Activated CD4-positive, alpha-beta T cell treated with anti-CD3 and anti-CD28 coated beads for 36 hours (primary cell): ENCODE measurements around the gene GNPTG. TPM values are rescaled to one million over a fixed set of nuclear protein-coding genes. Genes with fewer than 3 reads are reported as not detected.
A peak's percentile ranks its signal among the peaks of the same experiment; 100 is the strongest.

ENCODE experiments used
- ATAC-seq: fragments of 200-7000 bp; cut with Tn5 transposase; one replicate; pipeline ENCODE4 v1.10.0; 2021; ENCODE audit warnings: mild to moderate bottlenecking, moderate library complexity
- CTCF ChIA-PET: fragments of 350-600 bp; sonication (Branson Sonifier 250); formaldehyde crosslinking; loops from one replicate; lab custom pipeline; 2021; ENCODE audit warnings: antibody characterized with exemption; lab: Charles Lee
- POLR2A ChIA-PET: fragments of 350-600 bp; sonication (Branson Sonifier 250); formaldehyde crosslinking; loops from one replicate; lab custom pipeline; 2021; ENCODE audit warnings: antibody characterized with exemption, inconsistent platforms; lab: Charles Lee
- DNase-seq: peaks from one replicate; pipeline ENCODE4 v3.0.0-alpha.2; 2020
- H3K27ac Mint-ChIP-seq: one replicate; pipeline ENCODE4 v1.8.0; 2021; ENCODE audit warnings: mixed read lengths
- H3K27me3 Mint-ChIP-seq: one replicate; pipeline ENCODE4 v1.8.0; 2021; ENCODE audit warnings: mixed read lengths
- H3K36me3 Mint-ChIP-seq: one replicate; pipeline ENCODE4 v1.8.0; 2021; ENCODE audit warnings: low read depth, mixed read lengths
- H3K4me1 Mint-ChIP-seq: one replicate; pipeline ENCODE4 v1.8.0; 2021; ENCODE audit warnings: mixed read lengths
- H3K4me3 Mint-ChIP-seq: one replicate; pipeline ENCODE4 v1.8.0; 2021; ENCODE audit warnings: mild to moderate bottlenecking, moderate library complexity, mixed read lengths
- H3K9me3 Mint-ChIP-seq: one replicate; pipeline ENCODE4 v1.8.0; 2021; ENCODE audit warnings: low read depth, mixed read lengths
- intact Hi-C, 2 experiments: fragments of 100-400 bp; cut with DNase I in 1 of 2; cut with micrococcal nuclease in 1 of 2; formaldehyde crosslinking; loops; one replicate each; pipeline versions ENCODE4 v1.14.2 to v1.15.1; 2022 to 2024; cut with DNase I, micrococcal nuclease
- total RNA-seq, 2 experiments: library from RNA; stranded (reverse); gene quantifications; one replicate each; pipeline ENCODE4 v1.2.3, GENCODE V29; 2021

The GNPTG gene
- total RNA-seq, 2 experiments from 2014 or later: 16.3 to 17.4 TPM

DNA sequence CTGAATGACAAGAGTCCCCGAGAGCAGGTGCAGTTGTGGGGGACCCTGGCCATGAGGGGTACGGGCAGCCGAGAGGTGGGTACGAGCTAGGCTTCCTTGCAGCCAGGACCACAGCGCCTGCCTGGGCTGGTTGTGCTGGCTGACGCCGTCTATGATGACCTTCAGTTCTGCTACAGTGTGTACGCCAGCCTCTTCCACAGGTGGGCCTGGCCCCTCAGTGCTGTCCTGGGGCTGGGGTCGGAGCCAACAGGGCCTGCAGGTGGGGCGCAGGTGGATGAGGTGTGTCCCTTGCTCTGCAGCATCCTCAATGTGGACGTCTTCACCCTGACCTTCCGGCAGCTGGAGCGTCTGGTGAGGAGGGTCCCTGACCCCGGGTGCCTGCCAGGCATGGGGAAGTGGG, 7.2 kb upstream of the GNPTG start:
- CTCF ChIA-PET: interaction anchor here (1.1 kb wide), 1 partner anchor 16 kb away, joined by 3 read pairs; no protein-coding TSS in a partner anchor
- POLR2A ChIA-PET: no interaction called here
- no peak for DNase-seq
- intact Hi-C loops: loop anchor here in 1 of 2 experiments (10.0 kb wide), 1 partner anchor 600 kb away; the partner anchor contains the start of gene MSRB1
- H3K27ac Mint-ChIP-seq: no peak overlapping the region
- no peak overlapping the region for H3K4me3 Mint-ChIP-seq
- no peak for ATAC-seq
- no peaks in the 10 kb centered on the region for H3K36me3 Mint-ChIP-seq
- peaks cover 17% of the 10 kb centered on the region for H3K4me1 Mint-ChIP-seq
- H3K27me3 Mint-ChIP-seq: no peaks in the 10 kb centered on the region
- no peaks in the 10 kb centered on the region for H3K9me3 Mint-ChIP-seq

DNA sequence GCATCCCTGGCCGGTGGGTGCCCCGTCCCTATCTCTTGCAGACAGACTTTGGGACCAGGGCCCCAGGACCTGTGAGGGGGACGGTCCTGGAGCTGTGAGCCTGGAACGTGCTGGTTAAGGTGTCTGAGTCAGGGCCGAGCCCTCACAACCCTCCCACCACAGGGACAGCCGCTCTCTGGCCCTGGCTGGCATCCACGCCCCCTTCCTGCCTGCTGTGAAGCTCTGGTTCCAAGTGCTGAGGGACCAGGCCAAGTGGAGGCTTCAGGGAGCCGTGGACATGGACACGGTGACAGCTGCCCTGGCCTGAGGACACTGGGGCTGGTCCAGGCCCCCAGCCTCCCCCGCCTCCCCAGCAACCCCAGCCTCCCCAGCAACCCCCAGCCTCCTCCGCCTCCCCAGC, 6.6 kb upstream of the GNPTG start:
- intact Hi-C loops: loop anchor here in 1 of 2 experiments (10.0 kb wide), 1 partner anchor 600 kb away; the partner anchor contains the start of gene MSRB1
- H3K36me3 Mint-ChIP-seq: no peaks in the 10 kb centered on the region
- no peak for ATAC-seq
- POLR2A ChIA-PET: no interaction called here
- CTCF ChIA-PET: interaction anchor here (1.1 kb wide), 1 partner anchor 16 kb away, joined by 3 read pairs; no protein-coding TSS in a partner anchor
- no peaks in the 10 kb centered on the region for H3K9me3 Mint-ChIP-seq
- H3K27me3 Mint-ChIP-seq: no peaks in the 10 kb centered on the region
- no peak overlapping the region for H3K4me3 Mint-ChIP-seq
- DNase-seq: no peak
- H3K27ac Mint-ChIP-seq: no peak overlapping the region
- H3K4me1 Mint-ChIP-seq: peaks cover 19% of the 10 kb centered on the region

- Mint-ChIP-seq H3K27ac (no peak overlapping the region), H3K36me3 (no peaks in the 10 kb centered on the region), H3K4me3 (no peak overlapping the region), H3K4me1 (peaks cover 27% of the 10 kb centered on the region), H3K27me3 (no peaks in the 10 kb centered on the region), H3K9me3 (no peaks in the 10 kb centered on the region)
- ATAC-seq: no peak
- DNase-seq: no peak
- intact Hi-C loops: loop anchor here in 1 of 2 experiments (10.0 kb wide), 1 partner anchor 599 kb away; the partner anchor contains the start of gene MSRB1
- ChIA-PET CTCF (interaction anchor here (1.1 kb wide), 1 partner anchor 14 kb away, joined by 6 read pairs; no protein-coding TSS in a partner anchor), POLR2A (no interaction called here)
Measured at GRCh38 chr16:1345651-1346421, 5.9 kb upstream of the GNPTG start.

- H3K9me3 Mint-ChIP-seq: no peaks in the 10 kb centered on the region
- POLR2A ChIA-PET: no interaction called here
- no peak for ATAC-seq
- no peak for DNase-seq
- H3K4me3 Mint-ChIP-seq: no peak overlapping the region
- peaks cover 28% of the 10 kb centered on the region for H3K4me1 Mint-ChIP-seq
- no peaks in the 10 kb centered on the region for H3K36me3 Mint-ChIP-seq
- intact Hi-C loops: loop anchor here in 1 of 2 experiments (10.0 kb wide), 1 partner anchor 598 kb away; the partner anchor contains the start of gene MSRB1
- CTCF ChIA-PET: interaction anchor here (1.1 kb wide), 1 partner anchor 15 kb away, joined by 6 read pairs; no protein-coding TSS in a partner anchor
- no peaks in the 10 kb centered on the region for H3K27me3 Mint-ChIP-seq
- no peak overlapping the region for H3K27ac Mint-ChIP-seq
Measured at GRCh38 chr16:1346422-1347285, 5.1 kb upstream of the GNPTG start.

DNA sequence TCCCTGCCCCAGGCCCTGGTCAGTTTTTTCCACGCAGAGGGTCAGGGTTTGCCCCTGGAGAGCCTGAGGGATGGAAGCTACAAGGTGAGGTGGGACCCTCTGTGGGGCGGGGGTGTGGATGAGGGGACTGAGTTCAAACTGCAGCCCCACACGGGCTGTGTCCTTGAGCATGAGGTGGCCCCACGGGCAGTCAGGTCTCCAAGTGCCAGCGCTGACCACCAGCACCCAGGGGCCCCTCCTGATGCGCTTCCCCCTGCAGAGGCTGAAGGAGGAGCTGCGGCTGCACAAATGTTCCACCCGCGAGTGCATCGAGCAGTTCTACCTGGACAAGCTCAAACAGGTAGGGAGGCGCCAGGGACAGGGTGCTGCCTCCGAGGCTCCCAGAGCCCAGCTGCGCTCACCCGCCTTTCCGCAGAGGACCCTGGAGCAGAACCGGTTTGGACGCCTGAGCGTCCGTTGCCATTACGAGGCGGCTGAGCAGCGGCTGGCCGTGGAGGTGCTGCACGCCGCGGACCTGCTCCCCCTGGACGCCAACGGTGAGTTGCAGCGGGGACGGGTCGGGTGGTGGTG, 4.4 kb upstream of the GNPTG start:
- no peak overlapping the region for H3K27ac Mint-ChIP-seq
- H3K36me3 Mint-ChIP-seq: no peaks in the 10 kb centered on the region
- no peaks in the 10 kb centered on the region for H3K27me3 Mint-ChIP-seq
- POLR2A ChIA-PET: no interaction called here
- H3K9me3 Mint-ChIP-seq: no peaks in the 10 kb centered on the region
- no peak overlapping the region for H3K4me3 Mint-ChIP-seq
- CTCF ChIA-PET: no interaction called here
- intact Hi-C loops: loop anchor here in 1 of 2 experiments (10.0 kb wide), 1 partner anchor 597 kb away; the partner anchor contains the start of gene MSRB1
- DNase-seq (no peak), ATAC-seq (no peak)
- H3K4me1 Mint-ChIP-seq: peaks cover 26% of the 10 kb centered on the region

- ChIA-PET POLR2A (no interaction called here), CTCF (interaction anchor here (0.9 kb wide), 1 partner anchor 16 kb away, joined by 3 read pairs; no protein-coding TSS in a partner anchor)
- H3K4me1 Mint-ChIP-seq: peaks cover 23% of the 10 kb centered on the region
- no peaks in the 10 kb centered on the region for H3K9me3 Mint-ChIP-seq
- H3K36me3 Mint-ChIP-seq: no peaks in the 10 kb centered on the region
- intact Hi-C loops: loop anchor here in 1 of 2 experiments (10.0 kb wide), 1 partner anchor 597 kb away; the partner anchor contains the start of gene MSRB1
- ATAC-seq (no peak), DNase-seq (no peak)
- no peak overlapping the region for H3K27ac Mint-ChIP-seq
- no peak overlapping the region for H3K4me3 Mint-ChIP-seq
- no peaks in the 10 kb centered on the region for H3K27me3 Mint-ChIP-seq
Measured at GRCh38 chr16:1347962-1348361, 3.8 kb upstream of the GNPTG start.

- no peak for DNase-seq
- H3K9me3 Mint-ChIP-seq: no peaks in the 10 kb centered on the region
- intact Hi-C loops: loop anchor here in 1 of 2 experiments (10.0 kb wide), 1 partner anchor 596 kb away; the partner anchor contains the start of gene MSRB1
- H3K4me3 Mint-ChIP-seq: no peak overlapping the region
- ChIA-PET CTCF (interaction anchor here (0.5 to 0.9 kb wide), 3 partner anchors 16 to 1394 kb away, joined by 3 read pairs; no protein-coding TSS in a partner anchor), POLR2A (no interaction called here)
- ATAC-seq: no peak
- no peaks in the 10 kb centered on the region for H3K36me3 Mint-ChIP-seq
- H3K27me3 Mint-ChIP-seq: no peaks in the 10 kb centered on the region
- H3K27ac Mint-ChIP-seq: no peak overlapping the region
- H3K4me1 Mint-ChIP-seq: peaks cover 23% of the 10 kb centered on the region
Measured at GRCh38 chr16:1348441-1348840, 3.3 kb upstream of the GNPTG start.

GRCh38 chr16:1348926-1349325, 2.8 kb upstream of the GNPTG start:
- ChIA-PET CTCF (interaction anchor here (0.5 to 0.9 kb wide), 3 partner anchors 15 to 1393 kb away, joined by 3 read pairs; no protein-coding TSS in a partner anchor), POLR2A (no interaction called here)
- H3K27me3 Mint-ChIP-seq: no peaks in the 10 kb centered on the region
- no peaks in the 10 kb centered on the region for H3K9me3 Mint-ChIP-seq
- no peaks in the 10 kb centered on the region for H3K36me3 Mint-ChIP-seq
- H3K27ac Mint-ChIP-seq: no peak overlapping the region
- no peak overlapping the region for H3K4me3 Mint-ChIP-seq
- peaks cover 26% of the 10 kb centered on the region for H3K4me1 Mint-ChIP-seq
- ATAC-seq: no peak
- DNase-seq: no peak
- intact Hi-C loops: loop anchor here in 1 of 2 experiments (10.0 kb wide), 1 partner anchor 596 kb away; the partner anchor contains the start of gene MSRB1

DNA sequence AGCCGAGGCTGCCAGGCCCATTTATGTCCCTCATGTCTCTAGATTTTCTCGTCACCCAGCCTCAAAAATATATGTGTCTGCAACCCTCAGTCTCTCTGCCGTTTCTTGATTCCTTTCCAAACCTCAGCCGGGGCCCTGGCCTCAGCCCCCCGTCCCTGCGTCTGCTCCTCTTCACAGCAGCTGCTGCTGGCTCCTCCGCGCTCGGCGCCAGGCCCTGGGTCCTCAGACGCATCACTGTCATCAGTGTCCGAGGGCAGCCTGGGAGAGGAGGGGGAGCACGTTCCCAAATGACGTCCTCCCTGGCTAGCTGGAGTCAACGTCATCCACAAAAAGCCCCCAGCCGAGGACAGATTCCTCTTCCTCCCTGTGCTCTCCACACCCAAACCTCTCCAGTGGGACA, 2.4 kb upstream of the GNPTG start:
- POLR2A ChIA-PET: no interaction called here

GRCh38 chr16:1349951-1350350, 1.8 kb upstream of the GNPTG start:
- no peak for DNase-seq
- ATAC-seq: no peak
- Mint-ChIP-seq H3K4me3 (peak overlapping the region; percentile 85), H3K9me3 (no peaks in the 10 kb centered on the region), H3K4me1 (peaks cover 32% of the 10 kb centered on the region), H3K36me3 (no peaks in the 10 kb centered on the region), H3K27ac (no peak overlapping the region), H3K27me3 (no peaks in the 10 kb centered on the region)
- intact Hi-C loops: loop anchor here in 1 of 2 experiments (2.0 to 10.0 kb wide), 5 partner anchors 63 to 595 kb away; partner anchors contain the start of genes CLCN7, EME2, MRPS34 and MSRB1
- POLR2A ChIA-PET: interaction anchor here (0.6 kb wide), 1 partner anchor 15 kb away, joined by 8 read pairs; no protein-coding TSS in a partner anchor
- CTCF ChIA-PET: no interaction called here

More for the DNA sequence above, 2.4 kb upstream of the GNPTG start:
- no peak overlapping the region for H3K27ac Mint-ChIP-seq
- no peak for ATAC-seq
- no peak overlapping the region for H3K4me3 Mint-ChIP-seq
- CTCF ChIA-PET: no interaction called here
- intact Hi-C loops: loop anchor here in 1 of 2 experiments (10.0 kb wide), 1 partner anchor 595 kb away; the partner anchor contains the start of gene MSRB1
- H3K4me1 Mint-ChIP-seq: peaks cover 29% of the 10 kb centered on the region
- no peaks in the 10 kb centered on the region for H3K9me3 Mint-ChIP-seq
- no peaks in the 10 kb centered on the region for H3K36me3 Mint-ChIP-seq
- no peaks in the 10 kb centered on the region for H3K27me3 Mint-ChIP-seq
- no peak for DNase-seq
